A549 (cell line): Measurements from ENCODE around the gene TENT5C. TPM values are rescaled to one million over a fixed set of nuclear protein-coding genes. Genes with fewer than 3 reads are reported as not detected.

Experiments
- ATAC-seq, 2 experiments: fragments of 200-7000 bp in 1 of 2; fragments of >200 bp in 1 of 2; cut with Nextera tagmentation in 1 of 2; cut with Tn5 transposase in 1 of 2; 3 replicates each; pipeline versions ENCODE4 v1.8.0 to v1.9.1; 2018 to 2020; ENCODE audit warnings: mild to moderate bottlenecking in 1 of 2, moderate library complexity in 1 of 2
- CTCF ChIA-PET: fragments of 300-600 bp; sonication (Branson Sonifier 250); formaldehyde crosslinking; extraction: SDS; loops from one replicate; lab custom pipeline; 2021; ENCODE audit warnings: antibody characterized with exemption, inconsistent platforms; lab: Yijun Ruan, JAX
- POLR2A ChIA-PET: fragments of 350-600 bp; formaldehyde crosslinking; extraction: SDS; loops from one replicate; lab custom pipeline; 2021; ENCODE audit warnings: antibody characterized with exemption, inconsistent platforms; lab: Yijun Ruan, JAX
- DNase-seq, 2 experiments: peaks; one replicate each; pipeline versions ENCODE4 v3.0.0 to v3.0.0-alpha.2; 2011 to 2016; ENCODE audit warnings: low read depth in 1 of 2, low spot score in 1 of 2
- FAIRE-seq: peaks from 2 replicates; lab custom pipeline; 2011; peaks lifted over from hg19 to GRCh38; lab: Jason Lieb, UNC
- H3K27ac ChIP-seq, 2 experiments: fragments of >200 bp; sonication (Bioruptor Twin); formaldehyde crosslinking; 3 replicates each; pipeline ENCODE4 v1.5.1; 2016 to 2017
- H3K4me1 ChIP-seq: fragments of >200 bp; sonication (Bioruptor Twin); formaldehyde crosslinking; 3 replicates; pipeline ENCODE4 v1.6.1; 2016
- H3K4me2 ChIP-seq: fragments of >200 bp; sonication (Bioruptor Twin); formaldehyde crosslinking; 3 replicates; pipeline ENCODE4 v1.6.1; 2016
- H3K4me3 ChIP-seq: fragments of >200 bp; sonication (Bioruptor Twin); formaldehyde crosslinking; 3 replicates; pipeline ENCODE4 v1.5.1; 2016
- H3K9me3 ChIP-seq: fragments of >200 bp; sonication (Bioruptor Twin); formaldehyde crosslinking; 3 replicates; pipeline ENCODE4 v1.6.1; 2016
- BCL3 ChIP-seq: fragments of >200 bp; sonication (Bioruptor Twin); formaldehyde crosslinking; IDR thresholded peaks from 3 replicates; pipeline ENCODE4 v1.6.1; 2016
- BHLHE40 ChIP-seq: IDR thresholded peaks from 2 replicates; pipeline ENCODE4 v1.6.1; 2012; ENCODE audit warnings: low read depth, low read length, inconsistent platforms
- CBX8 ChIP-seq: fragments of 200-600 bp; sonication (generic); IDR thresholded peaks from 2 replicates; pipeline ENCODE4 v1.6.1; 2016
- CHD4 ChIP-seq: fragments of 200-600 bp; sonication (generic); IDR thresholded peaks from 2 replicates; pipeline ENCODE4 v1.6.1; 2016; ENCODE audit warnings: antibody characterized with exemption, mild to moderate bottlenecking, borderline replicate concordance
- CTCF ChIP-seq: fragments of >200 bp; sonication (Bioruptor Twin); formaldehyde crosslinking; IDR thresholded peaks from 3 replicates; pipeline ENCODE4 v1.5.1; 2016
- E2F6 ChIP-seq: IDR thresholded peaks from 2 replicates; pipeline ENCODE4 v1.6.1; 2012; ENCODE audit warnings: low read depth, borderline replicate concordance
- EP300 ChIP-seq, 2 experiments: fragments of >200 bp; sonication (Bioruptor Twin); formaldehyde crosslinking; IDR thresholded peaks; 2 replicates in 1 of 2; 3 replicates in 1 of 2; pipeline ENCODE4 v1.6.1; 2016 to 2017
- FOSB ChIP-seq: fragments of 250-450 bp; sonication (Bioruptor Pico); IDR thresholded peaks from 2 replicates; pipeline ENCODE4 v1.5.0; 2020; ENCODE audit warnings: mild to moderate bottlenecking, moderate library complexity
- FOSL2 ChIP-seq, 2 experiments: fragments of 450-650 bp in 1 of 2; fragments of >200 bp in 1 of 2; sonication (Bioruptor Twin) in 1 of 2; formaldehyde crosslinking; IDR thresholded peaks; 2 replicates each; pipeline versions ENCODE4 v1.5.0 to v1.6.1; 2016 to 2020; ENCODE audit warnings: mild to moderate bottlenecking in 1 of 2, moderate library complexity in 1 of 2
- GATA3 ChIP-seq: IDR thresholded peaks from 2 replicates; pipeline ENCODE4 v1.6.1; 2012; ENCODE audit warnings: borderline replicate concordance
- HMGXB4 ChIP-seq: fragments of 250-450 bp; sonication (Bioruptor Pico); IDR thresholded peaks from 2 replicates; pipeline ENCODE4 v1.5.0; 2021; ENCODE audit warnings: mild to moderate bottlenecking, moderate library complexity, borderline replicate concordance
- HOXB13 ChIP-seq: fragments of 250-450 bp; sonication (Bioruptor Pico); IDR thresholded peaks from 2 replicates; pipeline ENCODE4 v1.5.0; 2020; ENCODE audit warnings: low read depth, mild to moderate bottlenecking, moderate library complexity
- MAFK ChIP-seq: fragments of 450-650 bp; IDR thresholded peaks from 2 replicates; pipeline ENCODE4 v1.6.1; 2014; ENCODE audit not compliant: partially characterized antibody
- MAZ ChIP-seq: fragments of 150-350 bp; IDR thresholded peaks from 2 replicates; pipeline ENCODE4 v1.6.1; 2014; ENCODE audit warnings: antibody characterized with exemption, low read depth, low read length, borderline replicate concordance
- NPAS2 ChIP-seq: fragments of 250-450 bp; sonication (Bioruptor Pico); IDR thresholded peaks from 2 replicates; pipeline ENCODE4 v1.8.0; 2022; ENCODE audit warnings: mild to moderate bottlenecking, moderate library complexity, borderline replicate concordance
- PHF8 ChIP-seq: fragments of 200-600 bp; sonication (generic); IDR thresholded peaks from 2 replicates; pipeline ENCODE4 v1.6.1; 2016; ENCODE audit warnings: low read depth, mild to moderate bottlenecking, antibody characterized with exemption, moderate library complexity, borderline replicate concordance
- POLR2A ChIP-seq: IDR thresholded peaks from 2 replicates; pipeline ENCODE4 v1.6.1; 2012; ENCODE audit warnings: mild to moderate bottlenecking, low read length
- RAD21 ChIP-seq, 2 experiments: fragments of >200 bp in 1 of 2; sonication (Bioruptor Twin) in 1 of 2; formaldehyde crosslinking in 1 of 2; IDR thresholded peaks in 1 of 2; conservative IDR thresholded peaks in 1 of 2; 2 replicates in 1 of 2; 3 replicates in 1 of 2; pipeline ENCODE4 v1.6.1; 2012 to 2018; ENCODE audit warnings: inconsistent platforms in 1 of 2
- RARB ChIP-seq: fragments of 250-450 bp; sonication (Bioruptor Pico); IDR thresholded peaks from 2 replicates; pipeline ENCODE4 v1.8.0; 2021; ENCODE audit warnings: mild to moderate bottlenecking, moderate library complexity
- RCOR1 ChIP-seq: fragments of 150-350 bp; IDR thresholded peaks from 2 replicates; pipeline ENCODE4 v1.6.1; 2014; ENCODE audit warnings: antibody characterized with exemption, low read length, low read depth
- SMC3 ChIP-seq: fragments of >200 bp; sonication (Bioruptor Twin); formaldehyde crosslinking; IDR thresholded peaks from 3 replicates; pipeline ENCODE4 v1.6.1; 2018; ENCODE audit warnings: inconsistent platforms
- TFCP2L1 ChIP-seq: fragments of 250-450 bp; sonication (Bioruptor Pico); IDR thresholded peaks from 2 replicates; pipeline ENCODE4 v1.5.0; 2021; ENCODE audit warnings: mild to moderate bottlenecking
- TP53 ChIP-seq: fragments of 250-450 bp; sonication (Bioruptor Pico); IDR thresholded peaks from 2 replicates; pipeline ENCODE4 v1.5.0; 2021; ENCODE audit warnings: mild to moderate bottlenecking, moderate library complexity
- ZNF302 ChIP-seq: fragments of 250-450 bp; sonication (Bioruptor Pico); IDR thresholded peaks from 2 replicates; pipeline ENCODE4 v1.9.0; 2021; ENCODE audit warnings: inconsistent platforms, mild to moderate bottlenecking, moderate library complexity
- WGBS: methylation state at CpG from one replicate; pipeline ENCODE4 v1.1.6; 2017; ENCODE audit errors: missing lambda C conversion rate; 5-methylcytosine and 5-hydroxymethylcytosine counted together
- polyA plus RNA-seq, 4 experiments: library from polyadenylated mRNA; depleted of rRNA in 3 of 4; stranded (reverse); fragments of >200 nt; fragmentation: RNase III in 1 of 4; extraction: RNeasy Plus Mini Kit Qiagen cat#74134 plus additional on column Dnase treatment in 1 of 4; gene quantifications; 2 replicates in 3 of 4; 3 replicates in 1 of 4; pipeline ENCODE4 v1.2.3, GENCODE V29; 2011 to 2017

The TENT5C gene
- polyA plus RNA-seq, 2 of the 4 experiments (the other 2 are of a cell fraction) = 0.14 to 0.17 TPM

- Histone ChIP-seq H3K9me3 (no peaks in the 10 kb centered on the region), H3K4me2 (no peak overlapping the region; the same call in 2 of the 3 replicates), H3K27ac (no peak overlapping the region), H3K4me1 (peaks cover 14% of the 10 kb centered on the region), H3K4me3 (no peak overlapping the region)
- CTCF ChIA-PET = interaction anchor here (1.2 kb wide), 1 partner anchor 145 kb away, joined by 3 read pairs; no protein-coding TSS in a partner anchor
- WGBS = 81% methylated on average over 9 of the region's 9 CpGs
- no peak for DNase-seq
- POLR2A ChIA-PET = no interaction called here
- FAIRE-seq = no peak
- no peak for ATAC-seq
- TF ChIP-seq TFCP2L1 (no peak), SMC3 (no peak), PHF8 (no peak), MAFK (no peak), MAZ (no peak), ZNF302 (CRISPR knock-in tag) (no peak)
Measured at GRCh38 chr1:117613969-117614729, 8.3 kb downstream of the TENT5C start.

GRCh38 chr1:117615474-117615873, 9.6 kb downstream of the TENT5C start:
- ChIA-PET CTCF (no interaction called here), POLR2A (no interaction called here)
- no peak overlapping the region for H3K27ac ChIP-seq
- H3K4me3 ChIP-seq = no peak overlapping the region
- FAIRE-seq (no peak), DNase-seq (no peak), ATAC-seq (no peak)
- 39% methylated on average over 3 of the region's 3 CpGs for WGBS
- no peak overlapping the region for H3K4me2 ChIP-seq
- peaks cover 14% of the 10 kb centered on the region for H3K4me1 ChIP-seq
- no peaks in the 10 kb centered on the region for H3K9me3 ChIP-seq
- TF ChIP-seq HOXB13 (CRISPR knock-in tag) (no peak), FOSB (CRISPR knock-in tag) (no peak), TP53 (no peak), CTCF (no peak), RCOR1 (no peak), NPAS2 (CRISPR knock-in tag) (no peak), GATA3 (no peak), BHLHE40 (no peak), PHF8 (no peak), TFCP2L1 (no peak), RAD21 (conservative IDR thresholded peaks at IDR 0.05 in 1 of 2, IDR thresholded peaks at IDR 0.05 in 1 of 2) (no peak), E2F6 (no peak), HMGXB4 (no peak)

GRCh38 chr1:117616356-117616755, 10.5 kb downstream of the TENT5C start:
- CTCF ChIA-PET = interaction anchor here (0.6 kb wide), 1 partner anchor 1041 kb away, joined by 3 read pairs; no protein-coding TSS in a partner anchor
- DNase-seq (no peak), ATAC-seq (no peak), FAIRE-seq (no peak)
- no peaks in the 10 kb centered on the region for H3K9me3 ChIP-seq
- WGBS = 41% methylated on average over 3 of the region's 3 CpGs
- no peak overlapping the region for H3K4me3 ChIP-seq
- no peak overlapping the region for H3K4me2 ChIP-seq
- H3K27ac ChIP-seq = no peak overlapping the region
- TF ChIP-seq FOSL2 (IDR thresholded peaks at IDR 0.05) (no peak), FOSL2 (CRISPR knock-in tag; IDR thresholded peaks at IDR 0.05) (no peak), EP300 (IDR thresholded peaks at IDR 0.05) (no peak), CHD4 (no peak), BCL3 (no peak), RARB (CRISPR knock-in tag) (no peak), POLR2A (no peak), CBX8 (no peak), MAZ (no peak)
- POLR2A ChIA-PET = no interaction called here
- peaks cover 14% of the 10 kb centered on the region for H3K4me1 ChIP-seq
